HG03139 (cell line): Measurements from ENCODE around the gene FUT8.
"Not testable (repeated sequence)": the region's sequence is repeated elsewhere in the genome, so short reads cannot be mapped to it uniquely, and the experiment has no call there.

ENCODE experiments used
- ATAC-seq: cut with Tn5 transposase; IDR thresholded peaks from one replicate; pipeline ENCODE4 v1.9.1; 2021; ENCODE audit not compliant: unreplicated experiment

FUT8 gene

DNA sequence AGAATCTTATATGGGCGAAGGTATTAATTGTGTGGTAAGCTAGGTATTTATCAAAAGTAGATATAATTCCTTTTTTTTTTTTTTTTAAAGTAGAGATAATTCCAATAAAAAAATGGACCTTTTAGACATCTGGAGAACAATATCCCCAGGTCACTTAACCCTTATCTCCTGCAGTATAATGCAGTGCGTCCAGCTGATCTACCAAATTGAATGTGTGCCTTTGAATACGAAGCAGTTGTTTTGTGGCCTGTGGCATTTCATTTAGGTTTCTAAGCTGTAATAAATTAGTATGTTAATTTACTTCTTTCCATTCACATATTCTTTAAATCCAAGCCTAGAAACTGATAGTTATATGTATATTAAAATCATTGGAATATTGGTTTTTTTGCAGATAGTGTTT, 3.1 kb downstream of the FUT8 start:
- no peak for ATAC-seq

GRCh38 chr14:65419593-65420252, 7.2 kb downstream of the FUT8 start:
- no peak for ATAC-seq

DNA sequence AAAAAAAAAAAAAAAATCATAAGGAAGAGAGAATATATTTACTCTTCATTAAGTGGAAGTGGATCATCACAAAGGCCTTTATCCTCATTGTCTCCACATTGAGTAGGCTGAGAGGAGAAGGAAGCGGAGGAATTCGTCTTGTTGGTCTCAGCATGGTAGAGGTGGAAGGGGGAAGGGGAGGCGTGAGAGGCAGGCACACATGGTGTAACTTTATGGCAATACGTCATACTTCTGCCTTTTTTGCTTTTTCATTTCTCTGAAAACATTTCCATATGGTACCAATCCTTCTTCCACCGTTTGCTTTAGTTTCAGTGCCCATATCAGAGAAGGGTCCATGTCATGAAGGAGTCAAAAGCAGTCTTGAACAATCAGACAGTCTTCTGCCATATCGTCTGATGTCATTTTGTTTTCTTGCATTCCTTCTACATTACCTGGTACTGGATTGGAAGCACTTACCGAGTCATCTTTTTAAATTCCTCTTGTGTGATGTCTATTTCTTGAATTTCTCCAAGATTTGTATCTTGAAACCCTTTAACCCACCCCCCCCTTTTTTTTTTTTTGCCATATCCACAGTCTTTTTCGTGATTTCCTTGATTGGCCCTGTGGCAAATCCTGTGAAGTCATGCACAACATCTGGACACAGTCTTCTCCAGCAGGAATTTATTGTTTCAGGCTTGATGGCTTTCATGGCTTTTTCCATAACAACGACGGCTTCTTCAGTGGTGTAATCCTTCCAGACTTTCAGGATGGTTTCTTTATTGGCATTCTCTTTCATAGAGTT, 8.9 kb downstream of the FUT8 start:
- ATAC-seq, result no peak

GRCh38 chr14:65422088-65422834, 9.7 kb downstream of the FUT8 start:
- ATAC-seq, result no peak

DNA sequence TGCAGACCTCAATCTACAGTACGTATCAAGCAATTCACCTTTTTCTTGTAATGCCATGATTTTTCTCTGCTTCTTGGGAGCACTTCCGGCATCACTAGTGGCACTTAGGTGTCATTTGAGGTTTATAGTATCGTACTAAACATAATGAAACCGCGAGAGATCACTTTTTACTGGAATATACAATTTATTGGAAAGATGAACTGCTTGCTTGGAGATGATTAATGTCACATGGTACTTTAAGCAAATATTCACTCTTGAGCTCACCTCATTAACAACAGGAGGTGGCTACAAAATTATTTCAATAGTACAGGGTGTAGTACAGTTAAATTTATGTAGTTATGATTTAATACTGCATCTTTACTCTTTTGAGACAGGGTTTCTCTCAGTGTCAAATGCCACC, 11.5 kb downstream of the FUT8 start:
- no peak for ATAC-seq

DNA sequence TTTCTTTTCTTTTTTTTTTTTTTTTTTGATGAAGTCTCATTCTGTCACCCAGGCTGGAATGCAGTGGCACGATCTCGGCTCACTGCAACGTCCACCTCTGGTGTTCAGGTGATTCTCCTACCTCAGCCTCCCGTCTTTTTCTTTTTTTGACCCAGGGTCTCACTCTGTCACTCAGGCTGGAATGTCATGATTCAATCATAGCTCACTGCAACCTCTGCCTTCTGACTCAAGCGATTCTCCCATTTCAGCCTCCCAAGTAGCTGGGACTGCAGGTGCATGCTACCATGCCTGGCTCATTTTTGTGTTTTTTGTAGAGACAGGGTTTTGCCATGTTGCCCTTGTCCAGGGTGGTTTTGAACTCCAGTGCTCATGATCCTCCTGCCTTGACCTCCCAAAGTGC, 12.0 kb downstream of the FUT8 start:
- no peak for ATAC-seq

DNA sequence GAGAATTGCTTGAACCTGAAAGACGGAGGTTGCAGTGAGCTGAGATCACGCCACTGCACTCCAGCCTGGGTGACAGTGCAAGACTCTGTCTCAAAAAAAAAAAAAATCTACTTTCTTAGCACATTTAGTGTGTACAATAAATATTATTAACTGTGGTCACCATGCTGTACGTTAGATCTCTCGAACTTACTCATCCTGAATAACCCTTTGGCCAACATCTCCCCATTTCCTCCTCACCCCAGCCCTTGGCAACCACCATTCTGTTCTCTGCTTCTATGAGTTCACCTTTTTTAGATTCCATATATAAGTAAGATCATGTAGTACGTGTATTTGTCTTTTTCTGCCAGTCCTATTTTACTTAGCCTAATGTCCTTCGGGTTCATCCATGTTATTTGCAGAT, 13.4 kb downstream of the FUT8 start:
- ATAC-seq, result no peak

DNA sequence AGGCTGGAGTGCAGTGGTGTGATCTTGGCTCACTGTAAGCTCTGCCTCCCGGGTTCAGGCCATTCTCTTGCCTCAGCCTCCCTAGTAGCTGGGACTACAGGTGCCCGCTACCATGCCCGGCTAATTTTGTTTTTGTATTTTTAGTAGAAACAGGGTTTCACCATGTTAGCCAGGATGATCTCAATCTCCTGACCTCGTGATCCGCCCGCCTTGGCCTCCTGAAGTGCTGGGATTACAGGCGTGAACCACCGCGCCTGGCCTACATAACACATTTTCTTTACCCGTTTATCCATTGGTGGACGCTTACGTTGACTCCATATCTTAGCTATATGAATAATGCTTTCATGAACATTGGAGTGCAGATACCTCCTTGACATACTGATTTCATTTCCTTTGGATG, 14.4 kb downstream of the FUT8 start:
- ATAC-seq, result not testable (repeated sequence)

GRCh38 chr14:65428691-65429090, 16.2 kb downstream of the FUT8 start:
- no peak for ATAC-seq

GRCh38 chr14:65429757-65430156, 17.2 kb downstream of the FUT8 start:
- no peak for ATAC-seq

DNA sequence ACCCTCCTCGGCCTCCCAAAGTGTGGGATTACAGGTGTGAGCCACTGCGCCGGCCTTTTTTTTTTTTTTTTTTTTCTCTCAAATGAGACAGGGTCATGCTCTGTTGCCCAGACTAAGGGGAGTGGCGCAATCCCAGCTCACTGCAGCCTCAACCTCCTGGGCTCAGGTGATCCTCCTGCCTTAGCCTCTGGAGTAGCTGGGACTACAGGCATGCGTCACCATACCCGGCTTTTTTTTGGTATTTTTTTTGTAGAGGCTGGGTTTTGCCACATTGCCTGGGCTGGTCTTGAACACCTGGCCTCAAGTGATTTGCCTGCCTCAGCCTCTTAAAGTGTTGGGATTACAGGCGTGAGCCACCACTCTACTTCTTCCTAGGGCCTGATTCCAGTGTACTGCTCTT, 18.7 kb downstream of the FUT8 start:
- no peak for ATAC-seq

- ATAC-seq, result no peak
These were observed 19.4 kb downstream of the FUT8 start for GRCh38 chr14:65431951-65432350.

- ATAC-seq, result no peak
These were observed 19.9 kb downstream of the FUT8 start for GRCh38 chr14:65432361-65432948.

DNA sequence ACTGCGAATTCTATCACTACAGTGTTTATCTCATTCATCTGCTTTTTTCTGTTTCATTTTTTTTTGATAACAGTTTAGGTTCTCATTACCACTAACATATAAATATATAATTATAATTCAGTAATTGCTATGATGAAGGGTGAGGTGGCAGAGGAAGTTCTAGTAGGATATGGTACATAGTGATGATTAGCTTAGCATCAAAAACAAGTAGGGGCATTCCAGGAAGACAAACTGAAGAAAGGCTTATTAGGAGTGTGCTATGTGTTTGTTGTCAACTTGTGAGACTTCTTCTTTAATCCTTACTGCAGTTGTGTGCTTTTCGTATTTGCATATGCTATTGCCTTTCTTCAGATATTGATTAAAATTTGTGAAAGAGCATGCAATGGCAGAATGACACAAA, 20.6 kb downstream of the FUT8 start:
- ATAC-seq, result no peak

DNA sequence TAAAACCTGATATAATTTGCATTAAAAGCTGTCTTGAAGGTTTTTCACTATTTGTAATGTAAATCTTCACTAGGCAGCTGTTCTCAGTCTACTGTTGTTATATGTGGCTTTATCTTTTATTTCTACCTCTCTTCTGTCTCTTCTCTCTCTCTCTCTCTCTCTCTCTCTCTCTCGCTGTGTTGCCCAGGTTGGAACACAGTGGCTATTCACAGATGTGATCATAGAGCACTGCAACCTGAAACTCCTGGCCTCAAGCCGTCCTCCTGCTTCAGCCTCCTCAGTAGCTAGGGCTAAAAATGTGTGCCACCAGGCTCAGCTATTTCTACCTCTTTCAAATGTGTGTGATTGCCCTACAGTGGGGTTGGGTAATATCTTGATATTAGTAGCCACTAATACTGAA, 21.1 kb downstream of the FUT8 start:
- no peak for ATAC-seq

DNA sequence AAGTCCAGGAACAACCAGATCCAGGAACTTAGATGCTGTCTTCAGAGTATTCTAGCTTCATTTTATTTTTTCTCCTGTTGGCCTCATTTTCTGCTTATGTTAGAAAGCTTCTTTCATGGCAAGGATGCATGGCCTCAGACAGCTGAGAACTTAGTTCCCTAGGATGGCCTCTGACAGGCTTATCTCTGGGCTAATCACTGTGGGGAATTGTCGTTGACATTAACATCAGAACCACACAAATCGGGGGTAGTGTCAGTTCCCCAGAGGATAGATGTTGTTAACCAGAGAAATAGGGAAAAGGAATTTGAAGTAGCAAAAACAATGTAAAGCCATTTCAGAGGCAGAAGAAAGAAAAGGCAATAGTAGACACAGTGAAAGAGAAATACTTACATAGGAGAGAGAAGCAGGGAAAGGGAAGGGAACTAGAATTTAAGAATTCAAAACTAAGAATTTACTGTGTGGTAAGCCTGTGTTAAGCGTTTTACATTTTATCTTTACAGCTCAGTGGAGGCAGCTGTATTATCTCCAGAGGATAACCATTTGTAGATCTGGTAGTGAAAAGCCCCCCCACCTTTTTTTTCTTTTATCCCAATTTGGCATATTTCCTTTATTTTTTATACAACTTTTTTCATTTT, 21.8 kb downstream of the FUT8 start:
- ATAC-seq, result no peak

GRCh38 chr14:65438266-65438933, 25.9 kb downstream of the FUT8 start:
- ATAC-seq, result no peak

- ATAC-seq, result no peak
These were observed 26.6 kb downstream of the FUT8 start for GRCh38 chr14:65439117-65439516.

GRCh38 chr14:65440230-65440629, 27.7 kb downstream of the FUT8 start:
- no peak for ATAC-seq

DNA sequence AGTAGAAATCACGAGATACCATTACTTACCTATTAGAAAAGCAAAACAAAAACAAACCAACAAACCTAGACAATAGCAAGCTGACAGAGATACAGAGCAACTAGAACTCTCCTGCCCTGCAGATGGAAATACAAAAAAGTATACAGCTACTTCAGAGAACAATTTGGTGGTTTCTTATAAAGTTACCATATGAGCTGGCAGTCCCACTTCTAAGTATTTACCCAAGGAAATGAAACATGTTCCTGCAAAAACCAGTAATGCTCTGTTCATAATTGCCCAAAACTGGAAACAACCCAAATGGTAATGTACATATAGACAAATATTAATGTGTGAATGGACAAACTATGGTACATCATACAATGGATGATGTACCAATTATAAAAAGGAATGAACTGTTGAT, 31.7 kb downstream of the FUT8 start:
- no peak for ATAC-seq

DNA sequence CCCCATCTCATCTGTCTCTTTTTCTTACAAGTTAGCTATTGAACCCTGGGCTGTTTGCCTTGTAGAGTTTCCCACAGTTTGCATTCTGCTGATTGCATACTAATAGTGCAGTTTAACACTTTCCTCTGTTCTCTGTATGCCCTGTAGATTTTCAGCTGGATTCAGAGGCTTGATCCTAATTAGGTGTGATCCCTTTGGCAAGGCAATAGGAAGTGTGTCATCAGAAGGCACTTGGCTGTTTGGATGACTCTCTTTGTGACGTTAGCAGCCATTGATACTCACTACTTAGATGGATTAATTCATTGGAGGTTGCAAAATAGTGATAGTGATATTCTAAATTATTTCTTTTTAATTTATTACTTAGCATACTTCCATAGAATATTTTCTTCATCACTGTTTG, 33.6 kb downstream of the FUT8 start:
- no peak for ATAC-seq
